Activated B cell treated with CpG ODN at 0.5 μM for 24 hours (primary cell): ENCODE results near the gene RHOBTB3. TPM values are rescaled to one million over a fixed set of nuclear protein-coding genes. Genes with fewer than 3 reads are reported as not detected.
"Not testable (repeated sequence)": the region's sequence is repeated elsewhere in the genome, so short reads cannot be mapped to it uniquely, and the experiment has no call there.

Experiments used
- ATAC-seq: fragments of 200-7000 bp; cut with Tn5 transposase; one replicate; pipeline ENCODE4 v1.10.0; 2021; ENCODE audit warnings: low read depth, mild to moderate bottlenecking, moderate library complexity
- CTCF ChIA-PET: fragments of 350-600 bp; sonication (Branson Sonifier 250); formaldehyde crosslinking; loops from one replicate; lab custom pipeline; 2021; ENCODE audit warnings: antibody characterized with exemption; lab: Charles Lee
- POLR2A ChIA-PET: fragments of 350-600 bp; sonication (Branson Sonifier 250); formaldehyde crosslinking; loops from one replicate; lab custom pipeline; 2021; ENCODE audit warnings: antibody characterized with exemption; lab: Charles Lee
- DNase-seq: peaks from one replicate; pipeline ENCODE4 v3.0.0; 2022
- H3K27ac Mint-ChIP-seq: one replicate; pipeline ENCODE4 v1.8.0; 2020; ENCODE audit warnings: mixed read lengths
- H3K27me3 Mint-ChIP-seq: one replicate; pipeline ENCODE4 v1.8.0; 2021; ENCODE audit warnings: mixed read lengths
- H3K36me3 Mint-ChIP-seq: one replicate; pipeline ENCODE4 v1.8.0; 2021; ENCODE audit warnings: low read depth, mixed read lengths
- H3K4me1 Mint-ChIP-seq: one replicate; pipeline ENCODE4 v1.8.0; 2021; ENCODE audit warnings: mixed read lengths
- H3K4me3 Mint-ChIP-seq: one replicate; pipeline ENCODE4 v1.8.0; 2020; ENCODE audit warnings: mild to moderate bottlenecking, mixed read lengths
- H3K9me3 Mint-ChIP-seq: one replicate; pipeline ENCODE4 v1.8.0; 2020; ENCODE audit warnings: mixed read lengths
- intact Hi-C: fragments of 100-400 bp; cut with micrococcal nuclease; formaldehyde crosslinking; loops from one replicate; pipeline ENCODE4 v1.15.1; 2024
- total RNA-seq: library from RNA; stranded (reverse); gene quantifications from 2 replicates; pipeline ENCODE4 v1.2.3, GENCODE V29; 2022
- TF ChIP-seq, protein P1 (sequence below): fragments of 200-600 bp; IDR thresholded peaks from one replicate; pipeline ENCODE4 v1.8.0; 2022; ENCODE audit warnings: antibody characterized with exemption, mild to moderate bottlenecking

Gene RHOBTB3
- total RNA-seq, 1 donor from 2014 or later, result 3.3 TPM

DNA sequence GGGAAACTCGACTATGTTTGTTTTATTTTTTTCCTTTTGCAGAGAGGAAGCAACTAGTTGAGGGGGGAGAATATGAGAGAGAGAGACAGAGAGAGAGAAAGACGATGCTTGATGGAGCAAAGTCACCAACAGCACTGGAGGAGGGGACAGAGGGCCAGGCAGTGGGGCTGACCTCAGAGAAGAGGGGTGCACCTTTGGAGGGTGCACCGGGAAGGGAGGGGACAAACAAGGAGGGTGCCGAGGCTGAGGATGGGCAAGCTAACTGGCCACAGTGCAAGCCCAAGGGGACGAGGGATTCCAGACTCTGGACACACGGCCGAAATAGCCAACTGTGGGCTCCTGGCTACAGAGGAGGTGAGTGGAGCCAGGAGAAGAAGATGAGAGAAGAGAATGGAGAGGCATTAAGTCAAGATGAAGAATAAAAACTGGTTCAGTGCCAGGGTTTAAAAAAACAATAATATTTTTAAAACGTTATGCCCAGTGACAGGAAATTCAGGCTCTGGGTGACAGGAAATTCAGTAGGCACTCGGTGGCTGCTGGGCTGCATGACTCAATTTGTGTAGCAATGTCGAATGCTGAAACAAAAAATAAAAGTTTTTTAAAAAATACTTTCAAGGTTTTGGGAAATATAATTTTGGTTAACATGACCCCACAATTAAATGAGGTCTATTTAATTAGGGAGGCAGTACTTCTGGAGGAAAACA, 104.7 kb downstream of the RHOBTB3 start:
- Mint-ChIP-seq H3K36me3 (no peaks in the 10 kb centered on the region), H3K4me3 (peak overlapping the region; percentile 92), H3K4me1 (peaks cover 55% of the 10 kb centered on the region), H3K27me3 (no peaks in the 10 kb centered on the region), H3K27ac (peak overlapping the region; percentile 84), H3K9me3 (no peaks in the 10 kb centered on the region)
- DNase-seq (no peak), ATAC-seq (no peak)
- POLR2A ChIA-PET, result interaction anchor here (0.5 to 9.0 kb wide), 7 partner anchors 15 to 100 kb away, joined by 5 to 233 read pairs (median 11); partner anchors contain the start of gene GLRX
- TF ChIP-seq, protein P1, sequence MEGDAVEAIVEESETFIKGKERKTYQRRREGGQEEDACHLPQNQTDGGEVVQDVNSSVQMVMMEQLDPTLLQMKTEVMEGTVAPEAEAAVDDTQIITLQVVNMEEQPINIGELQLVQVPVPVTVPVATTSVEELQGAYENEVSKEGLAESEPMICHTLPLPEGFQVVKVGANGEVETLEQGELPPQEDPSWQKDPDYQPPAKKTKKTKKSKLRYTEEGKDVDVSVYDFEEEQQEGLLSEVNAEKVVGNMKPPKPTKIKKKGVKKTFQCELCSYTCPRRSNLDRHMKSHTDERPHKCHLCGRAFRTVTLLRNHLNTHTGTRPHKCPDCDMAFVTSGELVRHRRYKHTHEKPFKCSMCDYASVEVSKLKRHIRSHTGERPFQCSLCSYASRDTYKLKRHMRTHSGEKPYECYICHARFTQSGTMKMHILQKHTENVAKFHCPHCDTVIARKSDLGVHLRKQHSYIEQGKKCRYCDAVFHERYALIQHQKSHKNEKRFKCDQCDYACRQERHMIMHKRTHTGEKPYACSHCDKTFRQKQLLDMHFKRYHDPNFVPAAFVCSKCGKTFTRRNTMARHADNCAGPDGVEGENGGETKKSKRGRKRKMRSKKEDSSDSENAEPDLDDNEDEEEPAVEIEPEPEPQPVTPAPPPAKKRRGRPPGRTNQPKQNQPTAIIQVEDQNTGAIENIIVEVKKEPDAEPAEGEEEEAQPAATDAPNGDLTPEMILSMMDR, result no peak
- CTCF ChIA-PET, result interaction anchor here (1.2 to 17.6 kb wide), 6 partner anchors 9 to 52 kb away, joined by 3 to 389 read pairs (median 5); partner anchors contain the start of gene GLRX
- intact Hi-C loops, result loop anchor here (1.0 kb wide), 2 partner anchors 7 to 190 kb away; partner anchors contain the start of gene RFESD

GRCh38 chr5:95836544-95836943, 105.4 kb downstream of the RHOBTB3 start:
- H3K4me1 Mint-ChIP-seq, result peaks cover 62% of the 10 kb centered on the region
- TF ChIP-seq, protein P1, result no peak
- POLR2A ChIA-PET, result interaction anchor here (1.4 to 9.0 kb wide), 2 partner anchors 15 to 28 kb away, joined by 9 to 233 read pairs; partner anchors contain the start of gene GLRX
- no peak for ATAC-seq
- no peak for DNase-seq
- no peaks in the 10 kb centered on the region for H3K9me3 Mint-ChIP-seq
- peak overlapping the region; percentile 84 for H3K27ac Mint-ChIP-seq
- H3K36me3 Mint-ChIP-seq, result no peaks in the 10 kb centered on the region
- no peaks in the 10 kb centered on the region for H3K27me3 Mint-ChIP-seq
- H3K4me3 Mint-ChIP-seq, result peak overlapping the region; percentile 21
- intact Hi-C loops, result no loop called here
- CTCF ChIA-PET, result interaction anchor here (1.2 to 17.6 kb wide), 5 partner anchors 8 to 53 kb away, joined by 3 to 389 read pairs (median 4); no protein-coding TSS in a partner anchor

DNA sequence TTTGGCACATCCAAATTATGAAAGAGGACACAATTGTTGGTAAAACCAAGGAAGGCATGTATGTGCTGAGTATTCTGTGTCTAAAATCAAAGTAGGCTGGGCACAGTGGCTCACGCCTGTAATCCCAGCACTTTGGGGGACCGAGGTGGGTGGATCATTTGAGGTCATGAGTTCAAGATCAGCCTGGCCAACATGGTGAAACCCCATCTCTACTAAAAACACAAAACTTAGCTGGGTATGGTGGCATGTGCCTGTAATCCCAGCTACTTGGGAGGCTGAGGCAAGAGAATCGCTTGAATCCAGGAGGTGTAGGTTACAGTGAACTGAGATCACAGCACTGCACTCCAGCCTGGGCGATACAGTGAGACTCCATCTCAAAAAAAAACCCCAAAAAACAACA, 105.8 kb downstream of the RHOBTB3 start:
- H3K27me3 Mint-ChIP-seq, intact Hi-C loops, H3K36me3 Mint-ChIP-seq, ATAC-seq, H3K9me3 Mint-ChIP-seq, DNase-seq: not testable (repeated sequence)
- POLR2A ChIA-PET, result interaction anchor here (1.4 to 9.0 kb wide), 2 partner anchors 16 to 29 kb away, joined by 9 to 233 read pairs; partner anchors contain the start of gene GLRX
- peak overlapping the region; percentile 84 for H3K27ac Mint-ChIP-seq
- CTCF ChIA-PET, result interaction anchor here (1.2 to 17.6 kb wide), 5 partner anchors 8 to 53 kb away, joined by 3 to 389 read pairs (median 4); no protein-coding TSS in a partner anchor
- H3K4me1 Mint-ChIP-seq, result peaks cover 64% of the 10 kb centered on the region
- peak overlapping the region; percentile 21 for H3K4me3 Mint-ChIP-seq

DNA sequence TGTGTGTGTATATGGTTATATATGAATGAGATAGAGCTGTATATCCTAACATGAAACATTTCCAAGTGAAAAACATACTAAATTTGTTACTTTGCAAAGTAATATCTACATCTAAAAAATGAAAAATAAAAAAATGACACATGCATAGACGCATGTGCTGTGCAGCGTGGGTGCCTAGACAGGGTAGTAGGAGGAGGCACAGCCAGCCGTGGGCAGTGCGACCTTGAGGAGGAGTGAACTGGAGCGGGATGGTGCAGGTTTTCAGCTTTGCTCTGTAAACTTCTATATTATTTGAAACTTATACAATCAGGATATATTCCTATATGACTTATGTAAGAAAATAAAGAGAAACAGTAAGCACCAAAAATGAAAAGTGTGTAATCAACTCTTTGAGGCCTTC, 106.4 kb downstream of the RHOBTB3 start:
- ChIA-PET POLR2A (interaction anchor here (9.0 kb wide), 1 partner anchor 16 kb away, joined by 233 read pairs; the partner anchor contains the start of gene GLRX), CTCF (interaction anchor here (17.6 kb wide), 1 partner anchor 54 kb away, joined by 389 read pairs; no protein-coding TSS in a partner anchor)
- Mint-ChIP-seq H3K27ac (peak overlapping the region; percentile 70), H3K4me3 (no peak overlapping the region), H3K4me1 (peaks cover 61% of the 10 kb centered on the region), H3K36me3 (no peaks in the 10 kb centered on the region), H3K27me3 (no peaks in the 10 kb centered on the region), H3K9me3 (no peaks in the 10 kb centered on the region)
- DNase-seq (no peak), ATAC-seq (no peak)
- TF ChIP-seq, protein P1, result no peak
- intact Hi-C loops, result no loop called here

GRCh38 chr5:95838001-95838520, 106.9 kb downstream of the RHOBTB3 start:
- peak overlapping the region; percentile 67 for H3K27ac Mint-ChIP-seq
- intact Hi-C loops, result no loop called here
- no peaks in the 10 kb centered on the region for H3K36me3 Mint-ChIP-seq
- H3K4me3 Mint-ChIP-seq, result no peak overlapping the region
- ChIA-PET POLR2A (interaction anchor here (9.0 kb wide), 1 partner anchor 17 kb away, joined by 233 read pairs; the partner anchor contains the start of gene GLRX), CTCF (interaction anchor here (1.4 to 17.6 kb wide), 2 partner anchors 54 to 59 kb away, joined by 5 to 389 read pairs; no protein-coding TSS in a partner anchor)
- no peaks in the 10 kb centered on the region for H3K9me3 Mint-ChIP-seq
- ATAC-seq (no peak), DNase-seq (no peak)
- H3K27me3 Mint-ChIP-seq, result no peaks in the 10 kb centered on the region
- peaks cover 61% of the 10 kb centered on the region for H3K4me1 Mint-ChIP-seq
- TF ChIP-seq, protein P1, result no peak
